SU-DHL-6 (cell line): ENCODE data around the gene MEX3A.

ENCODE experiments used
- H2AFZ ChIP-seq: fragments of 200-600 bp; sonication (generic); 2 replicates; pipeline ENCODE4 v1.6.1; 2014; ENCODE audit warnings: low read depth, mild to moderate bottlenecking, moderate library complexity, mixed read lengths, antibody characterized with exemption, low read length; ENCODE audit not compliant: severe bottlenecking
- H3F3A ChIP-seq: fragments of 200-600 bp; shearing (Covaris generic); 2 replicates; pipeline ENCODE4 v1.6.0; 2016; ENCODE audit warnings: antibody characterized with exemption, mild to moderate bottlenecking; ENCODE audit not compliant: insufficient read depth
- H3K27ac ChIP-seq: fragments of 200-600 bp; sonication (generic); 2 replicates; pipeline ENCODE4 v1.5.1; 2016; ENCODE audit warnings: low read depth, mild to moderate bottlenecking, low read length, moderate library complexity, mixed read lengths
- H3K27me3 ChIP-seq: fragments of 200-600 bp; sonication (generic), shearing (Covaris generic); 2 replicates; pipeline ENCODE4 v1.6.0; 2014; ENCODE audit warnings: mild to moderate bottlenecking, low read length
- H3K36me3 ChIP-seq: fragments of 200-600 bp; sonication (generic); 2 replicates; pipeline ENCODE4 v1.6.1; 2014; ENCODE audit warnings: mild to moderate bottlenecking, low read length, mixed read lengths
- H3K4me2 ChIP-seq: fragments of 300-600, 200-600 bp; shearing (Covaris generic), sonication (generic); 2 replicates; pipeline ENCODE4 v1.6.0; 2014; ENCODE audit warnings: low read length, low read depth, mild to moderate bottlenecking; ENCODE audit not compliant: poor library complexity, severe bottlenecking
- H3K4me3 ChIP-seq: fragments of 200-600 bp; sonication (generic); 2 replicates; pipeline ENCODE4 v1.5.1; 2014; ENCODE audit warnings: antibody characterized with exemption, low read length, mild to moderate bottlenecking, mixed read lengths; ENCODE audit not compliant: insufficient read depth, poor library complexity, severe bottlenecking
- H3K79me2 ChIP-seq: fragments of 200-600 bp; sonication (generic); 2 replicates; pipeline ENCODE4 v1.6.1; 2014; ENCODE audit warnings: mild to moderate bottlenecking, low read length, moderate library complexity; ENCODE audit not compliant: insufficient read depth
- H3K9ac ChIP-seq: fragments of 200-600 bp; sonication (generic); 2 replicates; pipeline ENCODE4 v1.7.0; 2014; ENCODE audit warnings: mild to moderate bottlenecking, low read length
- H3K9me2 ChIP-seq: fragments of 200-600 bp; sonication (generic); replicated peaks from 2 replicates; pipeline ENCODE4 v1.6.1; 2014; ENCODE audit warnings: low read length; ENCODE audit not compliant: insufficient read depth
- H3K9me3 ChIP-seq: fragments of 200-600 bp; sonication (generic); 2 replicates; pipeline ENCODE4 v1.6.1; 2014; ENCODE audit warnings: low read length, mixed read lengths; ENCODE audit not compliant: insufficient read depth
- H4K20me1 ChIP-seq: fragments of 200-600 bp; sonication (generic); 2 replicates; pipeline ENCODE4 v1.6.1; 2014; ENCODE audit warnings: low read depth, mild to moderate bottlenecking, antibody characterized with exemption, low read length, moderate library complexity, mixed read lengths
- EZH2phosphoT487 ChIP-seq: fragments of 200-600 bp; sonication (generic), shearing (Covaris generic); conservative IDR thresholded peaks from 2 replicates; pipeline ENCODE4 v1.6.1; 2018; ENCODE audit warnings: mild to moderate bottlenecking, antibody characterized with exemption, low read length, moderate library complexity, mixed read lengths
- TF ChIP-seq, protein P1 (sequence below): fragments of 200-600 bp; sonication (generic); IDR thresholded peaks from one replicate; pipeline ENCODE4 v1.5.1; 2017; ENCODE audit warnings: antibody characterized with exemption, mild to moderate bottlenecking, low read length, moderate library complexity; ENCODE audit not compliant: insufficient read depth, poor library complexity, severe bottlenecking

The MEX3A gene

DNA sequence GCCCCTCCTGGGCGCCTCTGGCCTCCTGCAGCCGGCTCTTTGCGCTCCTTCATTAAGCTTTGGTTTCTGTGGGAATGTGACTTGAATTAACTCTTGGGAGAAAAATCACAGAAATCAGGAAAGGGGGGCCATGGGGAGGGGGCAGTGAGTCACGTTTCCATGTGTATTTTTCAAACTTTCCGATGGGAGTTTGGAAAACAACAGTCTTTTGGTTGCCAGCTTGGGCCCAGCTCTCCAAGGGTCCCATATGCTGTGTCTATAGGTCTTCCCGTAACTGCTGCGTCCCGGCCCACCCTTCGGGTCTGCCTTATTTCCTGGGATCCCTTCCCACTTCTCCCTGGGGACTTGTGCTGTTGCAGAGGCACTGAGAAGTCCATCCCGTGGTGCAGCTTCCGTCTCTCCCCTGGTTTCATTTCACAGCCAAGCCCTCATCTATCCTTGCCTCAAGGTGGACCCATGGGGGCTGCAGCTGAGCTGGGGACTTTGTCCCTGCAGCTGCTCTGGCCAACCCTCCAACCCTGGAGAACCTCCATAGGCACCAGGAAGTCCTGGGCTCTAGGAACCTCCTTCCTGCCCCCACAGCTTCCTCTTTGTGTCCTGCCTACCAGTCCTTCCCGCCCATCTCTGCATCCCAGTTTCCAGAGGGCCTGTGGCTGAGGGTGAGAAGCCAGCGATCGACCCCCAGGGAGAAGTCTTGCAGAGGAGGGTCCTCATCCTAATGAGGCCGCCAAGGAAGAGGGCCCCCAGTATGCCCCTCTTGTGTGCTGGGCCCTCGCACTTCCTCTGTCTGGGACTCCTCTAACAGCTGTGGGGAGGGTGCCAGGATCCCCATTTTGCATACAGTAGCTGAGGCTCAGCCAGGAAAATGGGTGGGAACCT is 20.6 kb upstream of the MEX3A start:
- no peak overlapping the region for H3K27ac ChIP-seq

DNA sequence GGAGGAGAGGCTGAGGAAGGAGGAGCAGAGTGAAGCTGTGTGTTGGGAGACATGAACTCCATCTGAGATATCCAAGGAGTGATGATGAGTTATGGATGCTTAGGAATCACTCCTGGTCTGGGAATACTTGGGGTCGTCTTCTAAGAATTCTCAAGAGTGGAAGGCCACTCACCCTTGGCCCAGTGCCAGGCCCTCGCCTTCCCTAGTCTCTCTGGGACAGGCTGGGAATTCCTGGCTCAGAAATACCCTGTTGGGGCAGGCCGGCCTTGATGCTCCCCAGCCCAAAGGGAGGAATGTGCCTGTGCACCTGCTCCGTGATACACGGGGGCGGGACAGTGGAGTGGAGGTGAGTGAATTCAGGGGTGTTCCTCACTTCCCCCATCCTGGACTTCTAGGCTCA is 19.6 kb upstream of the MEX3A start:
- Histone ChIP-seq H3K79me2 (no peaks in the 10 kb centered on the region), H2AFZ (no peak overlapping the region), H3K36me3 (no peaks in the 10 kb centered on the region), H3K4me2 (no peak overlapping the region), H3K4me3 (no peak overlapping the region), H3K9ac (no peak overlapping the region), H3F3A (peaks cover 7% of the 10 kb centered on the region; the same call in 1 of the 2 replicates), H3K9me2 (no peaks in the 10 kb centered on the region), H3K27ac (no peak overlapping the region), H3K27me3 (no peaks in the 10 kb centered on the region), H3K9me3 (no peaks in the 10 kb centered on the region), H4K20me1 (no peaks in the 10 kb centered on the region)
- no peak for TF ChIP-seq EZH2phosphoT487
- TF ChIP-seq, protein P1, sequence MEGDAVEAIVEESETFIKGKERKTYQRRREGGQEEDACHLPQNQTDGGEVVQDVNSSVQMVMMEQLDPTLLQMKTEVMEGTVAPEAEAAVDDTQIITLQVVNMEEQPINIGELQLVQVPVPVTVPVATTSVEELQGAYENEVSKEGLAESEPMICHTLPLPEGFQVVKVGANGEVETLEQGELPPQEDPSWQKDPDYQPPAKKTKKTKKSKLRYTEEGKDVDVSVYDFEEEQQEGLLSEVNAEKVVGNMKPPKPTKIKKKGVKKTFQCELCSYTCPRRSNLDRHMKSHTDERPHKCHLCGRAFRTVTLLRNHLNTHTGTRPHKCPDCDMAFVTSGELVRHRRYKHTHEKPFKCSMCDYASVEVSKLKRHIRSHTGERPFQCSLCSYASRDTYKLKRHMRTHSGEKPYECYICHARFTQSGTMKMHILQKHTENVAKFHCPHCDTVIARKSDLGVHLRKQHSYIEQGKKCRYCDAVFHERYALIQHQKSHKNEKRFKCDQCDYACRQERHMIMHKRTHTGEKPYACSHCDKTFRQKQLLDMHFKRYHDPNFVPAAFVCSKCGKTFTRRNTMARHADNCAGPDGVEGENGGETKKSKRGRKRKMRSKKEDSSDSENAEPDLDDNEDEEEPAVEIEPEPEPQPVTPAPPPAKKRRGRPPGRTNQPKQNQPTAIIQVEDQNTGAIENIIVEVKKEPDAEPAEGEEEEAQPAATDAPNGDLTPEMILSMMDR = no peak

More for the DNA sequence above, 20.6 kb upstream of the MEX3A start:
- no peak for TF ChIP-seq EZH2phosphoT487
- TF ChIP-seq, protein P1 = no peak
- Histone ChIP-seq H3K79me2 (no peaks in the 10 kb centered on the region), H3K9me3 (no peaks in the 10 kb centered on the region), H3K9ac (no peak overlapping the region), H3K36me3 (no peaks in the 10 kb centered on the region), H3K4me3 (no peak overlapping the region), H4K20me1 (no peaks in the 10 kb centered on the region), H3K9me2 (no peaks in the 10 kb centered on the region), H3F3A (peaks cover 11% of the 10 kb centered on the region; the same call in 1 of the 2 replicates), H3K27me3 (no peaks in the 10 kb centered on the region), H2AFZ (no peak overlapping the region), H3K4me2 (no peak overlapping the region)

DNA sequence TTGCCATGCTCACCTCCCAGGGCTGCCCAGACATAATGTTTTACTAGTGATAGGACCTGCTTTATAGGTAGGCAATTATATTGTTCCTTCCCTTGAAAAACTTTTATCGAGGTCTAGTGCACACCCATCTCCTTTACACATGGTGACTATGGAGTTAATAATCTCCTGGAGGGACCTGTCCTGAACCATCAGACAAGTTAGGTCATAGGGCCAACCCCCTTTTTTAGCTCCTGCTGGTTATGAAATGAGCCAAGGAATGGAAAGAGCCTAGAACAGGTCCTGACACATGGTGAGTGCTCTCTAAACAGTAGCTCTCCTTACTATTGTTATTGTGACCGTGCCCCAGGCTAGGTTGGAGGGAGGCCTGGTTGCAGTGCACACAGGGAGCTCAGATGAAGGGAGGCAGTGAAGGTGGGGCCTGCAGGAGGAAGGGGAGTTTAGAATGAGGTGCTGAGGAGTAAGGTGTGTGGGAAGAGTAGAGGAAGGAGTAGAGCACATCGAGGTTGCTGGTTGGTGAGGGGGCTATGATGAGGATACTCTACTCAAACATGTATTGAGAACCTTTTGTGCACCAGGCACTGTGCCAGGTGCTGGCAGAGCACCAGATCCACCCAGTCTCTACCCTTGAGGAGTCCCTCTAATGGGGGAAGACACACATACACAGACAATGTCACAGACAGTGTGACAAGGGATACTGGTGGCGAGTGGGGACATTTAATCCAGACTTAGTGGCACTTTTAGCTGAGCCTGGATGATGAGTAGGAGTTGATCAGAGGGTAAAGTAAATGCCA is 18.1 kb upstream of the MEX3A start:
- Histone ChIP-seq H3K79me2 (no peaks in the 10 kb centered on the region), H3K4me2 (no peak overlapping the region), H4K20me1 (no peaks in the 10 kb centered on the region), H3F3A (no peaks in the 10 kb centered on the region), H3K9me3 (no peaks in the 10 kb centered on the region), H3K4me3 (no peak overlapping the region), H3K27me3 (no peaks in the 10 kb centered on the region), H2AFZ (no peak overlapping the region), H3K36me3 (no peaks in the 10 kb centered on the region), H3K9ac (no peak overlapping the region), H3K9me2 (no peaks in the 10 kb centered on the region), H3K27ac (no peak overlapping the region)
- no peak for TF ChIP-seq EZH2phosphoT487
- TF ChIP-seq, protein P1 = no peak
